ENCODE measurements around the gene TDRD10. TPM values are rescaled to one million over a fixed set of nuclear protein-coding genes. Genes with fewer than 3 reads are reported as not detected.

The TDRD10 gene, protein sequence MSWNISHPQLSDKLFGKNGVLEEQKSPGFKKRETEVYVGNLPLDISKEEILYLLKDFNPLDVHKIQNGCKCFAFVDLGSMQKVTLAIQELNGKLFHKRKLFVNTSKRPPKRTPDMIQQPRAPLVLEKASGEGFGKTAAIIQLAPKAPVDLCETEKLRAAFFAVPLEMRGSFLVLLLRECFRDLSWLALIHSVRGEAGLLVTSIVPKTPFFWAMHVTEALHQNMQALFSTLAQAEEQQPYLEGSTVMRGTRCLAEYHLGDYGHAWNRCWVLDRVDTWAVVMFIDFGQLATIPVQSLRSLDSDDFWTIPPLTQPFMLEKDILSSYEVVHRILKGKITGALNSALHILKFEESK
- 27.8 TPM for total RNA-seq (ENCODE audit: unreplicated experiment)
- long read RNA-seq, partial matches to known transcripts: 3 of 11 reads
- long read RNA-seq, other reads (novel, unspliced or antisense): 6 of 11 reads

DNA sequence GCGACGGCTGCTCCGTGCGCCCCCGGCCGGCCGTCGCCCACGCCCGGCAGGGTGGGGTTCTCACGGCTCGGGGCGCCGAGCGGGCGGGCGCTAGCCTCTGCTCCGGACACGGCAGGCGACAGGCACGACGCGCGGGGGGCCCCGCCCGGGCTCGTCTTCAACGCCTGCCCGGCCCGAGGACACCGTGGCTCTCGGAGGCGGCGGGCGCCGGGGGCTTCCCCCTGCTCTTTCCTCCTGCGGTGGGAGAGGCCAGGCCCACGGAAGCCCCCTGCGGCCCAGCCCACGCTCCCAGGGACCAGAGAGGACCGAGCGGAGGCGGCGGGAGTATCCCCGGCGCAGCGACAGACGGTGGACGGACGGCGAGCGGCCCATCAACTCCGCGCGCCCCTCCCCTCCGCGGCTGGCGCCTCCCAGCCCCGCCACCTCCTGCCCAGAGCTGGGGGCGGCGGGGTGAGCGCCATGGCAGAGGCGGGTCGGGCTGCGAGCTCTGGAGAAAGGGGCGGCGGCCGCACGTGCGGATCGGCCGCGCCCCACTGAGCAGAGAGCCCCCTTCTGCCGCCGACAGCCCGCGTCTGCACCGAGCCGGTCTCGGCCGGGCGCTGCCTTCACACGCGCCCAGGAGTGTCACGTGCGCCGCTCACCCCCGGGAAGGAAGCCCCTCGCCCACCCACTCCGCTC, at the start of gene TDRD10, which contains the start of gene SHE:
Gene TDRD10, plus strand, starts transcription at position 154 of the 678 bp plus-strand sequence. CDS start 4,685 bp downstream, outside the sequence.
Gene SHE, minus strand, starts transcription at position 347 of the 678 bp plus-strand sequence. CDS start 386 bp downstream, outside the sequence.
- peaks cover 7% of the 10 kb centered on the region for H3K27me3 Mint-ChIP-seq (ENCODE audit: unreplicated experiment)
- peak within 1 kb of the TSS; percentile 87 for H3K27ac Mint-ChIP-seq (ENCODE audit: unreplicated experiment)
- peaks cover 47% of the 10 kb centered on the region for H3K4me1 Mint-ChIP-seq (ENCODE audit: unreplicated experiment)
- TF ChIP-seq, protein P1, sequence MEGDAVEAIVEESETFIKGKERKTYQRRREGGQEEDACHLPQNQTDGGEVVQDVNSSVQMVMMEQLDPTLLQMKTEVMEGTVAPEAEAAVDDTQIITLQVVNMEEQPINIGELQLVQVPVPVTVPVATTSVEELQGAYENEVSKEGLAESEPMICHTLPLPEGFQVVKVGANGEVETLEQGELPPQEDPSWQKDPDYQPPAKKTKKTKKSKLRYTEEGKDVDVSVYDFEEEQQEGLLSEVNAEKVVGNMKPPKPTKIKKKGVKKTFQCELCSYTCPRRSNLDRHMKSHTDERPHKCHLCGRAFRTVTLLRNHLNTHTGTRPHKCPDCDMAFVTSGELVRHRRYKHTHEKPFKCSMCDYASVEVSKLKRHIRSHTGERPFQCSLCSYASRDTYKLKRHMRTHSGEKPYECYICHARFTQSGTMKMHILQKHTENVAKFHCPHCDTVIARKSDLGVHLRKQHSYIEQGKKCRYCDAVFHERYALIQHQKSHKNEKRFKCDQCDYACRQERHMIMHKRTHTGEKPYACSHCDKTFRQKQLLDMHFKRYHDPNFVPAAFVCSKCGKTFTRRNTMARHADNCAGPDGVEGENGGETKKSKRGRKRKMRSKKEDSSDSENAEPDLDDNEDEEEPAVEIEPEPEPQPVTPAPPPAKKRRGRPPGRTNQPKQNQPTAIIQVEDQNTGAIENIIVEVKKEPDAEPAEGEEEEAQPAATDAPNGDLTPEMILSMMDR (IDR thresholded peaks at IDR 0.05; ENCODE audit: unreplicated experiment): no peak
- H3K36me3 Mint-ChIP-seq (ENCODE audit: low read depth, unreplicated experiment): peaks cover 27% of the 10 kb centered on the region
- no peaks in the 10 kb centered on the region for H3K9me3 Mint-ChIP-seq (ENCODE audit: unreplicated experiment)
- peak; percentile 65 for DNase-seq (ENCODE audit: low spot score)
- H3K4me3 Mint-ChIP-seq (ENCODE audit: unreplicated experiment): peak within 1 kb of the TSS; percentile 97

- peaks cover 5% of the 10 kb centered on the region for H3K4me1 Mint-ChIP-seq (ENCODE audit: unreplicated experiment)
- H3K9me3 Mint-ChIP-seq (ENCODE audit: unreplicated experiment): no peaks in the 10 kb centered on the region
- TF ChIP-seq, protein P1 (IDR thresholded peaks at IDR 0.05; ENCODE audit: unreplicated experiment): no peak
Observed at GRCh38 chr1:154453161-154453560, 48.9 kb upstream of the TDRD10 start.

GRCh38 chr1:154453574-154454352, 48.3 kb upstream of the TDRD10 start:
- Mint-ChIP-seq H3K36me3 (ENCODE audit: low read depth, unreplicated experiment) (peaks cover 3% of the 10 kb centered on the region), H3K27ac (ENCODE audit: unreplicated experiment) (no peak overlapping the region)
- TF ChIP-seq, protein P1 (IDR thresholded peaks at IDR 0.05; ENCODE audit: unreplicated experiment): no peak

More at GRCh38 chr1:154453161-154453560, 48.9 kb upstream of the TDRD10 start:
- Mint-ChIP-seq H3K36me3 (ENCODE audit: low read depth, unreplicated experiment) (peaks cover 3% of the 10 kb centered on the region), H3K4me3 (ENCODE audit: unreplicated experiment) (no peak overlapping the region), H3K27me3 (ENCODE audit: unreplicated experiment) (peaks cover 4% of the 10 kb centered on the region), H3K27ac (ENCODE audit: unreplicated experiment) (no peak overlapping the region)
- DNase-seq (ENCODE audit: low spot score): no peak

GRCh38 chr1:154454386-154455120, 47.5 kb upstream of the TDRD10 start:
- Mint-ChIP-seq H3K4me1 (ENCODE audit: unreplicated experiment) (peaks cover 5% of the 10 kb centered on the region), H3K36me3 (ENCODE audit: low read depth, unreplicated experiment) (peaks cover 3% of the 10 kb centered on the region), H3K4me3 (ENCODE audit: unreplicated experiment) (no peak overlapping the region), H3K27me3 (ENCODE audit: unreplicated experiment) (peaks cover 4% of the 10 kb centered on the region), H3K27ac (ENCODE audit: unreplicated experiment) (no peak overlapping the region), H3K9me3 (ENCODE audit: unreplicated experiment) (no peaks in the 10 kb centered on the region)
- TF ChIP-seq, protein P1 (IDR thresholded peaks at IDR 0.05; ENCODE audit: unreplicated experiment): no peak
- no peak for DNase-seq (ENCODE audit: low spot score)

More at GRCh38 chr1:154453574-154454352, 48.3 kb upstream of the TDRD10 start:
- peaks cover 5% of the 10 kb centered on the region for H3K4me1 Mint-ChIP-seq (ENCODE audit: unreplicated experiment)
- no peak overlapping the region for H3K4me3 Mint-ChIP-seq (ENCODE audit: unreplicated experiment)
- H3K27me3 Mint-ChIP-seq (ENCODE audit: unreplicated experiment): peaks cover 4% of the 10 kb centered on the region
- H3K9me3 Mint-ChIP-seq (ENCODE audit: unreplicated experiment): no peaks in the 10 kb centered on the region
- DNase-seq (ENCODE audit: low spot score): no peak

All from endothelial cell (in vitro differentiated cells).